ENCODE measurements around the gene AADAT. TPM values are rescaled to one million over a fixed set of nuclear protein-coding genes. Genes with fewer than 3 reads are reported as not detected.

Gene AADAT
- total and polyA plus RNA-seq, 2 of the 8 experiments (the other 6 are each of a cell fraction or from before 2014, with no cell fraction given) = 6.1 to 7.7 TPM

- TF ChIP-seq, protein P1, sequence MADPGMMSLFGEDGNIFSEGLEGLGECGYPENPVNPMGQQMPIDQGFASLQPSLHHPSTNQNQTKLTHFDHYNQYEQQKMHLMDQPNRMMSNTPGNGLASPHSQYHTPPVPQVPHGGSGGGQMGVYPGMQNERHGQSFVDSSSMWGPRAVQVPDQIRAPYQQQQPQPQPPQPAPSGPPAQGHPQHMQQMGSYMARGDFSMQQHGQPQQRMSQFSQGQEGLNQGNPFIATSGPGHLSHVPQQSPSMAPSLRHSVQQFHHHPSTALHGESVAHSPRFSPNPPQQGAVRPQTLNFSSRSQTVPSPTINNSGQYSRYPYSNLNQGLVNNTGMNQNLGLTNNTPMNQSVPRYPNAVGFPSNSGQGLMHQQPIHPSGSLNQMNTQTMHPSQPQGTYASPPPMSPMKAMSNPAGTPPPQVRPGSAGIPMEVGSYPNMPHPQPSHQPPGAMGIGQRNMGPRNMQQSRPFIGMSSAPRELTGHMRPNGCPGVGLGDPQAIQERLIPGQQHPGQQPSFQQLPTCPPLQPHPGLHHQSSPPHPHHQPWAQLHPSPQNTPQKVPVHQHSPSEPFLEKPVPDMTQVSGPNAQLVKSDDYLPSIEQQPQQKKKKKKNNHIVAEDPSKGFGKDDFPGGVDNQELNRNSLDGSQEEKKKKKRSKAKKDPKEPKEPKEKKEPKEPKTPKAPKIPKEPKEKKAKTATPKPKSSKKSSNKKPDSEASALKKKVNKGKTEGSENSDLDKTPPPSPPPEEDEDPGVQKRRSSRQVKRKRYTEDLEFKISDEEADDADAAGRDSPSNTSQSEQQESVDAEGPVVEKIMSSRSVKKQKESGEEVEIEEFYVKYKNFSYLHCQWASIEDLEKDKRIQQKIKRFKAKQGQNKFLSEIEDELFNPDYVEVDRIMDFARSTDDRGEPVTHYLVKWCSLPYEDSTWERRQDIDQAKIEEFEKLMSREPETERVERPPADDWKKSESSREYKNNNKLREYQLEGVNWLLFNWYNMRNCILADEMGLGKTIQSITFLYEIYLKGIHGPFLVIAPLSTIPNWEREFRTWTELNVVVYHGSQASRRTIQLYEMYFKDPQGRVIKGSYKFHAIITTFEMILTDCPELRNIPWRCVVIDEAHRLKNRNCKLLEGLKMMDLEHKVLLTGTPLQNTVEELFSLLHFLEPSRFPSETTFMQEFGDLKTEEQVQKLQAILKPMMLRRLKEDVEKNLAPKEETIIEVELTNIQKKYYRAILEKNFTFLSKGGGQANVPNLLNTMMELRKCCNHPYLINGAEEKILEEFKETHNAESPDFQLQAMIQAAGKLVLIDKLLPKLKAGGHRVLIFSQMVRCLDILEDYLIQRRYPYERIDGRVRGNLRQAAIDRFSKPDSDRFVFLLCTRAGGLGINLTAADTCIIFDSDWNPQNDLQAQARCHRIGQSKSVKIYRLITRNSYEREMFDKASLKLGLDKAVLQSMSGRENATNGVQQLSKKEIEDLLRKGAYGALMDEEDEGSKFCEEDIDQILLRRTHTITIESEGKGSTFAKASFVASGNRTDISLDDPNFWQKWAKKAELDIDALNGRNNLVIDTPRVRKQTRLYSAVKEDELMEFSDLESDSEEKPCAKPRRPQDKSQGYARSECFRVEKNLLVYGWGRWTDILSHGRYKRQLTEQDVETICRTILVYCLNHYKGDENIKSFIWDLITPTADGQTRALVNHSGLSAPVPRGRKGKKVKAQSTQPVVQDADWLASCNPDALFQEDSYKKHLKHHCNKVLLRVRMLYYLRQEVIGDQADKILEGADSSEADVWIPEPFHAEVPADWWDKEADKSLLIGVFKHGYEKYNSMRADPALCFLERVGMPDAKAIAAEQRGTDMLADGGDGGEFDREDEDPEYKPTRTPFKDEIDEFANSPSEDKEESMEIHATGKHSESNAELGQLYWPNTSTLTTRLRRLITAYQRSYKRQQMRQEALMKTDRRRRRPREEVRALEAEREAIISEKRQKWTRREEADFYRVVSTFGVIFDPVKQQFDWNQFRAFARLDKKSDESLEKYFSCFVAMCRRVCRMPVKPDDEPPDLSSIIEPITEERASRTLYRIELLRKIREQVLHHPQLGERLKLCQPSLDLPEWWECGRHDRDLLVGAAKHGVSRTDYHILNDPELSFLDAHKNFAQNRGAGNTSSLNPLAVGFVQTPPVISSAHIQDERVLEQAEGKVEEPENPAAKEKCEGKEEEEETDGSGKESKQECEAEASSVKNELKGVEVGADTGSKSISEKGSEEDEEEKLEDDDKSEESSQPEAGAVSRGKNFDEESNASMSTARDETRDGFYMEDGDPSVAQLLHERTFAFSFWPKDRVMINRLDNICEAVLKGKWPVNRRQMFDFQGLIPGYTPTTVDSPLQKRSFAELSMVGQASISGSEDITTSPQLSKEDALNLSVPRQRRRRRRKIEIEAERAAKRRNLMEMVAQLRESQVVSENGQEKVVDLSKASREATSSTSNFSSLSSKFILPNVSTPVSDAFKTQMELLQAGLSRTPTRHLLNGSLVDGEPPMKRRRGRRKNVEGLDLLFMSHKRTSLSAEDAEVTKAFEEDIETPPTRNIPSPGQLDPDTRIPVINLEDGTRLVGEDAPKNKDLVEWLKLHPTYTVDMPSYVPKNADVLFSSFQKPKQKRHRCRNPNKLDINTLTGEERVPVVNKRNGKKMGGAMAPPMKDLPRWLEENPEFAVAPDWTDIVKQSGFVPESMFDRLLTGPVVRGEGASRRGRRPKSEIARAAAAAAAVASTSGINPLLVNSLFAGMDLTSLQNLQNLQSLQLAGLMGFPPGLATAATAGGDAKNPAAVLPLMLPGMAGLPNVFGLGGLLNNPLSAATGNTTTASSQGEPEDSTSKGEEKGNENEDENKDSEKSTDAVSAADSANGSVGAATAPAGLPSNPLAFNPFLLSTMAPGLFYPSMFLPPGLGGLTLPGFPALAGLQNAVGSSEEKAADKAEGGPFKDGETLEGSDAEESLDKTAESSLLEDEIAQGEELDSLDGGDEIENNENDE (IDR thresholded peaks at IDR 0.05; ENCODE audit: insufficient replicate concordance, low read length) = no peak
Observed at GRCh38 chr4:170138580-170139194, 48.9 kb upstream of the AADAT start (continued).

Measured in H1 (cell line).